Tibial nerve (tissue), 4 donors: ENCODE data around the gene TMCO4.

ENCODE experiments used
- CTCF ChIP-seq, 5 experiments: fragments of 200-600 bp in 3 of 5; fragments of 450-650 bp in 2 of 5; sonication (generic) in 3 of 5; IDR thresholded peaks; one replicate each; pipeline ENCODE4 v1.5.1; 2016 to 2019; ENCODE audit warnings: antibody characterized with exemption in 5 of 5, mild to moderate bottlenecking in 3 of 5, moderate library complexity in 2 of 5
- EP300 ChIP-seq, 2 donors: sonication (generic); formaldehyde crosslinking; IDR thresholded peaks; one replicate each; pipeline ENCODE4 v1.6.1; 2017; ENCODE audit warnings: antibody characterized with exemption in 2 of 2, mild to moderate bottlenecking in 1 of 2
- POLR2A ChIP-seq, 2 donors: fragments of 450-650 bp; IDR thresholded peaks; one replicate each; pipeline ENCODE4 v1.6.1; 2017; ENCODE audit warnings: antibody characterized with exemption in 2 of 2, mild to moderate bottlenecking in 2 of 2, moderate library complexity in 2 of 2

- TF ChIP-seq CTCF (IDR thresholded peaks at IDR 0.05) (no peak), EP300 (IDR thresholded peaks at IDR 0.05) (no peak), POLR2A (IDR thresholded peaks at IDR 0.05) (no peak)
Measured at GRCh38 chr1:19682257-19682656, 117.5 kb downstream of the TMCO4 start.
